HG03565 (cell line): ENCODE results near the gene PCCB.
A peak's percentile ranks its signal among the peaks of the same experiment; 100 is the strongest.
"Not testable (repeated sequence)": the region's sequence is repeated elsewhere in the genome, so short reads cannot be mapped to it uniquely, and the experiment has no call there.

Experiments
- ATAC-seq: cut with Tn5 transposase; IDR thresholded peaks from one replicate; pipeline ENCODE4 v1.9.1; 2021; ENCODE audit warnings: mild to moderate bottlenecking, moderate library complexity; ENCODE audit not compliant: unreplicated experiment

The PCCB gene

DNA sequence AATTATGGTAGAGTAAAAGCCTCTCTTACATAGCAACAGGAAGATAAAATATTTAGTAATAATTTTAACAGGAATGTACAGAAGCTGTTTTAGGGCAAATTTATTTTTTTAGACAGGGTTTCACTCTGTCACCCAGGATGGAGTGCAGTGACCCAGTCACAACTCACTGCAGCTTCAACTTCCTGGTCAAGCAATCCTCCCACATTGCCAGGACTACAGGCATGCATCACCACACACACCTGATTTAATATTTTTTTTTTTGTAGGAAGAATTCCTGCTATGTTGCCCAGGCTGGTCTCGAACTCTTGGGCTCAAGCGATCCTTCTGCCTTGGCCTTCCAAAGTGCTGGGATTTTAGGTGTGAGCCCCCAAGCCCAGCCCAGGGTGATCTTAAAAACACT is 61.1 kb downstream of the PCCB start:
- no peak for ATAC-seq

DNA sequence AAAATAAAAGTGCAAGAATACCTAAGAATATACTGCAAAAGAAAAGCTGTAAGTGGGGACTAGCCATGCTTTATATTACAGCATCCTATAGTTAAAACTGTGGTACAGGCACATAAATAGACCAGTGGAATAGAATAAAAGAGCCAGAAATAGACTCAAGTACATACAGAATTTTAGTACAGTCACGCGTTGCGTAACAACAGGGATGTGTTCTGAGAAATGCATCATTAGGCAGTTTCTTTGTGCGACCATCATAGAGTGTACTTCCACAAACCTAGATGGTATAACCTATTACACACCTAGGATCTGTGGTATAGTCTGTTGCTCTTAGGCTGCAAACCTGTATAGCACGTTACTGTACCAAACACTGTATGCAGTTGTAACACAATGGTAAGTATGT is 61.8 kb downstream of the PCCB start:
- no peak for ATAC-seq

DNA sequence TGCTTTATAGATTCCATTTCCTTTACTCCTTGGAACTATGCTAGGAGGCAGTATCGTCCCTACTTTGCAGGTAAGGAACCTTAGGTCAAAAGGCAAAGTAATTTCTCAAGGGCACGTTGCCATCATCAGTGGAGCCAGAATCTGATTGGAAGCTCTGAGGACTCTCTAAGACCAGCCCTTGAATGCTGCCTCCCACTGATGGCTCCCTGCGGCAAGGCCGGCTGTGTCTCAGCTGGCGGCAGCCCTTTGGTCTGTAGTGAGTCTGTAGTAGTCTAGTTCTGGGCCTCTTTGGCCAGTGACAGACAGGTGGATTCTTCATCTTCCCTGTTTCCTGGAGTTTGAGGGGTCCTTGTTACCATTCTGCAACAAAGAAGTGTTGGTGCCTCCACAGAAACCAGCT is 76.2 kb downstream of the PCCB start:
- no peak for ATAC-seq

DNA sequence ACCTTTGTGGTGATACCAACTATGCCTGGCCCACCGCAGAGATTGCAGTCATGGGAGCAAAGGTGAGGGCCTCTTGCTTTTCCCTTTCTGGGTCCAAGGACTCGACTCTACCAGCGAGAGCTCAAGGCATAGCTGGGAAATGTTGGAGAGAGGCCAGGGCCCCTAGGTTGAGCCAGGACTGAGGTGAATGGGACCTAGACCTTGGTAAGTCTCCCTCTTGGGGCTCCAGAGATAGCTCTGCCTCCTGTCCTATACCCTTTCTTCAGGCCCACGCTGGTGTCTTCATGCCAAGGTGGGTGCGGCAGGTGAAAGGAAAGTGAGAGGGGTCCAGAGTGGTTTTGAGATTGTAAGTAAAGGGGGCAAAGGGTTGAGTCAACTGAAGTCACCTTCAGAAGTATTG is 77.5 kb downstream of the PCCB start:
- no peak for ATAC-seq

DNA sequence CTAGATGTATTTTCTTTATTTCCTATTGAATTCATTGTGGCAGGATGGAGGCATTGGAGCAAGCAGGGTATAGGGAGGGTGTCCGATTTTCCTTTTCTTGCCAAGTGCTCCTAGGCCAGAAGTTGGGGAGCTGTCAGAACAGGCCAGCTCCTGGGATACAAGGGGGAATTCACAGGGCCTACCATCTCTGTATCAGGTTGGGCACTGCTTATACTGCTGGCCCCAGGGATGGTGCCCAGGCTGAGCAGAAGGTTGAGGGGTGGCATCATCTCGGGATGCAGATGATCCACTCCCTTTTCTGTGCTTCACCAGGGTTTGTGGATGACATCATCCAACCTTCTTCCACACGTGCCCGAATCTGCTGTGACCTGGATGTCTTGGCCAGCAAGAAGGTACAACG is 79.5 kb downstream of the PCCB start:
- no peak for ATAC-seq

DNA sequence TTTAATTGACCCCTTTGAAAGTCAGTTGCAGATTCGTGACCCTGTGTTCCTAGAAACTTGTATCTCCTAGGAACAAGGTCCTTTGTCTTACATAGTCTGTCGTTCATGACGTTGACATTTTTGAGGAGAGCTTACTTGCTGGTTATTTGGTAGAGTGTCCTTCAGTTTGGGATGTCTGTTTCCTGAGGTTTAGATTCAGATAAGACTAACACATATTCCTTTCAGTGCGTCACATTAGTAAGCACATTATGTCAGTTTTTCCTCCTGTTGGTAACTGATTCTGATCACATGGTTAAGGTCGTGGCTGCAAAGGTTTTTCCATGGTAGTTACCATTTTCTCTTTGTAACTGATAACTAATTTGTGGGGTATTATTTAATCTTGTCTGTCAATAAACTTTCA is 80.8 kb downstream of the PCCB start:
- ATAC-seq: no peak

DNA sequence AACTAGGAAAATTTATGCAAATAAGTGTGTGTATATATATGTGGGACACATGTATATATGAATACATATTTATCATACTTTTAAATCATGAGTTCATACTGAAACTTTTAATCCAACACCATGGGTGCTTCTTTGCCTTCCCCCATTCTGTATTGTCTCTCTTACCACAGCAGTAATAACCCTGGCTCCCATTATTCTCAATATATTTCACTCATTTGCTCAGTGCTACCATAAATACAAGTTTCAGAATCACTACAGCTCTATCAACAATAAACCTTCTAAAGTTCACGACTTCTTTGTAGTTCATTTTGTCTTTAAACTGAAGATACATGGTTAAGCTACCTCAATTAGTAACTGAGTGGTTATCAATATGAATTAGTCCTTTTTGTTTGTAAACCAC is 82.2 kb downstream of the PCCB start:
- ATAC-seq: no peak

DNA sequence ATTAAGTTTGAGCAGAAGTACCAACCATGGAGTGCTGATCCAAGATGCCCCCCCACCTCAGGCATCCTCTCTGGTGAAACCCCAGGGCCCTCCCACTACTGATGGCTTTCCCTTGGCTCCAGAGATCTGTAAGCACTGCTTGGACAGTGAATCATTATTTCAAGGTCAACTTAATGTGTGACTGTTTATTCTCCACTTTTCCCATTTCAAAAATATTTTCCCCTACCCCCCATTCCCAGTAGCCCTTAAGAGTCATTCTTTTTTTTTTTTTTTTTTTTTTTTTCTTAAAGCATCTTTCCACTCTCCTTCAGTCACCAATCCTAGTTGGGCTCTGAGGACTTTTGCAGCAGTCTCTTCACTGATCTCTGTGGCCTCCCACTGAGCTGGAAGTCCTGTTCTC is 82.6 kb downstream of the PCCB start:
- ATAC-seq: no peak

DNA sequence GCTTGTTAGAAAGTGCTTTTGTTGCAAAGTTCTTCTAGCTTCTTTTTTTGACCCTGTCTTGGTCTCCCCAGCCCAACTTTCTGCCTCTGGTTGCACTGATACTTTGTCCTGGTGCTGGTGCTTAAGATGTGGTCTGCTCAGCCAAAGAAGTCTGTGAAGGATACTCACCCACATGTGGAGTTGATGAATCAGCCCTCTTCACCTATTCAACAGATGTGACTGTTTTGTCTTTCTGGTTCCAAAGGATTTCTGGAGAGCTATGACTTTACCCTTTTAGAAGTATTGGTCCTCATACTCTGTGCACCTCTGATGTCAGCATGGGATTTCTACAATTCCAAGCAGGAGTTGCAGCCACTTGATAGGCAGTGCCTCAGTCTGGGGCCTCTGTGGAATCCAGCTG is 84.1 kb downstream of the PCCB start:
- ATAC-seq: no peak

DNA sequence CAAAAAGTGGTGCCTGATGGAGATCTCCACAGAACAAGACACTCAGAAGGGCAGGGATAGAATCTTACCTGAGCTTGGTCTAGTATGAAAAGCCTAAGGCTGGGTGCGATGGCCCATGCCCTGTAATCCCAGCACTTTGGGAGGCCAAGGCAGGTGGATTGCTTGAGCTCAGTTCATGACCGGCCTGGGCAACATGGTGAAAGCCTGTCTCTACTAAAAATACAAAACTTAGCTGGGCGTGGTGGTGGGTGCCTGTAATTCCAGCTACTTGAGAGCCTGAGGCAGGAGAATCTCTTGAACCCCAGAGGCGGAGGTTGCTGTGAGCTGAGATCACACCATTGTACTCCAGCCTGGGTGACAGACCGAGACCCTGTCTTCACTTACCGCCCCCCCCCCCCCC is 84.6 kb downstream of the PCCB start:
- ATAC-seq: not testable (repeated sequence)

DNA sequence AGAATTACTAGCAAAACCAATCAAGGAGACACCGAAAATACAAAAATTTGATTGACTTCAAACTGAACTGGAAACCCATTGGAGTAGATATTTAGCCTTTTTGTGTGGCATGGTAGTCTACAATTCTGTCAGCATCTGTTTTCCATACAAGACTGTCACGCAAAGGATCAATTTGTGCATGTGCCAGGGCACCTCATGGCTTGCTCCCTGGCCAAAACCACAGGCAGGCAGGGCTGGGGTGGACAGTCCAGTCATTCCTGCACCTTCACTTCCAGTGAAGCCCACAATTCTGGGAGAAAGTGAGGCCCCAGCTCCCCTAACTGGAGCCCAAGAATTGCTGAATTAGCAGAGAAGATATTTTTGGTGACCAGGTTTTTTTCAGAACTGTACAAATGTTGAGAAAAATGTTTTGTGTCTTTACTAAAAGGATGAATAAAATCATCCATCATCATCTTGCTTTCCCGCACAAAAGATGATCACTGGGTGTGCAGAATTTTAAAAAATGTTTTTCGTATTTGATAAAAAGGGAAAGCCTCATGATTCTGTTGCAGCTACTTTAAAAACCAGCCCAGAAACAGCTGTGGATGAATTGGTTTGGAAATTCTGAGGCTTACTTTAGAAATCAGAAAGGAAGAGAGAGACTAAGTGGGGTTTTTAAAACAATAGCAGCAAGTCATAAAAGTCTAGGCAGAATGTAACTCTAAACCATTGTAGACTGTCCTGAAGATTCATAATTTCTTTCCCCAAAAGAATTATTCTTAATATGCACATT is 86.4 kb downstream of the PCCB start:
- ATAC-seq: no peak

DNA sequence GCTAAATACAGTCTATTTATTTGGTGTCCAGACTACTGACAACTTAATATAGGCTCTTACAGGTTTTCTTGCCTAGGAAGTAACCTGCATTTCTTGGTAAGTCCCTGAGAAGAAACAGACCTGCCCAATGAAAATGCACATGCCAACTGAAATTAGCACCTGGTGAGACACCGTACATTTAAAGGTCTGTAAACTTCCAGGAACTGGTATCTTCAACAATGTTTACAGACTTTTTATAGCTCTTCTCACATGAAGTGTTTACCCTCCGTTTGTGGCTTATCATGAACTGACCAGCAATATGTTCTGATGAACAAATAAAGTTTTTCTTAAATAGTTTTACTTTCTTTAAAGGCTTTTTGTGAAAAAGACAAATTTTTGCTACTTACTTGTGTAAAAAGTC is 93.3 kb downstream of the PCCB start:
- no peak for ATAC-seq

DNA sequence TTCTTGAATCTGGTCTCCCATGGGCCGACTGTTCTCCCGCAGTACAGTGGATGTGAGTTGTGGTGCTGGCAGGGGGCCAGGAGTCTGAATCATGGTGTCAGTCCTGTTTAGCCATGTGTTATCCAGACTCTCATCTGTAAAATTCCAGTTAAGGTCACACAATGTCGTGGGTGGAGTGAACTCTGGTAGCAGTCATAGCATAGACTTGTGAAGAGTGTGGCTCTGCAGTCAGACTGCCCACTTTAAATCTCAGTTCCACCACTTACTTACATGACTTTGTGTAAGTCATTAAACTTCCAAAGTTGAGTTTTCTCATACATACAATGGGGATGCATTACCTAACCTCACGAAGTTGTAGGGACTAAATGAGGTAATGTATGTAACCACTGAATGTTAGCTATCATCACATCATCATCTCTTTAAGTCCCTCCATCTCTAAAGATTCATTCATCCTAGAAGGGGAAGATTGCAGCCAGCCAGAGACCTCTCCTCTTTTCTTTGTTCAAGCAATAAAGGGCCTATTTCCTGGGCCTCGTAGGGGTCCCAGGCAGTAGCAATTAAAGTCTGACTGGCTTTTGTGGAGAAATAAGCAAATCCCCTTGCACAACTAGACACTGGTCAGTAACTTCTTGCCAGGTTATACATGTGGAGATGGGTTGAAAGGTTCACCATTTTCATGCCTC is 93.9 kb downstream of the PCCB start:
- ATAC-seq: no peak

DNA sequence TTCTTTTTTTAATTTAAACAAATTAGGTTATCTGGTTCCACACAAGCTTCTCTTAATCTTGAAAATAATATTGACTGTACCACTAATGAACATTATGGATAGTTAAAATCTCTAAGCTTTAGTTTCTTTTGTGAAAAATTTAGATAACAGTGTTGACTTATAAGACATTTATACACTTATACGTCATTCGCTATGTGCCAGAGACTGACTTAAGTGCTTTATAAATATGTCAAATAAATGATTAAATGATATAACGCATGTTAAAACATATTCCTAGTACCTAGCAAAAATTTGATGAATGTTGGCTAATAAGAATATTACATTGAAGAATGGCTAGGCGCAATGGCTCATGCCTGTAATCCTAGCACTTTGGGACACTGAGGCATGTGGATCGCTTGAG is 96.3 kb downstream of the PCCB start:
- ATAC-seq: no peak

DNA sequence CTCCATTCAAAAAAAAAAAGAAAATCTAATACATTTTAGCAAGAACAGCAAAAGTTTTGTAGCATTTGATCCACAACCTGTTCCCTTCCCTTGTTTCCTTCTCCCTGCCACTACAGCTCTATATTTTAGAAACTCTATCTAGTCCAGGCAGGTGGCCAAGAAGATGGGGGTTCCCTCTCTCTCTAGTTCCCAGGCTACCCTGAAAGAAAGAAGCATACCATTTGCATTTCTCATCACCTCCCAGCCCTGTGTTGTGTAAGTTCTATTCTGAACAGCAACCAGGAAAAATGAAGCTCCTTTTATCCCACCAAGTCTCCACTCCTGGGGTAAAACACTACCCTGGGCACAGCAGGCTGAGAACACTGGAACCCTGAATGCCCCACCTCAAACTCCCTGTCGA is 100.0 kb downstream of the PCCB start:
- ATAC-seq: no peak

DNA sequence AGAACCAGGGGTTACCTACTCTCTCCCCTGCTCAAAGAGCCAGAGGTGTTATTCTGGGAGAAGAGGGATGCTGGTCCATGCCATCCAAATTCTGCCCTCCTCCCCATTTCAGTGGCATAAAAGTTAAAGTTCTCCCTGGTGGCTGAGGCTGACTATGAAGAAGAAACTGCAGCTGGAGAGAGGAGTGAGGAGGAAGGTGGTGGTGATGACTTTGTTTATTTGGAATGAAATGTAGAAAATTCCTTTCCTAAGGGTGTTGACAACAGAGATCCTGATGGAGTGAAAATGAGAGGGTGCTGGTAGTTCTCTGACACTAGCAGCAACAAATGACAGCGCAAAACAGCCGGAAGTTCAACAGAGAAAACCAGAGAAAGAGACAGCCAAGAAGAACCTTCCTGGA is 100.4 kb downstream of the PCCB start:
- ATAC-seq: no peak

DNA sequence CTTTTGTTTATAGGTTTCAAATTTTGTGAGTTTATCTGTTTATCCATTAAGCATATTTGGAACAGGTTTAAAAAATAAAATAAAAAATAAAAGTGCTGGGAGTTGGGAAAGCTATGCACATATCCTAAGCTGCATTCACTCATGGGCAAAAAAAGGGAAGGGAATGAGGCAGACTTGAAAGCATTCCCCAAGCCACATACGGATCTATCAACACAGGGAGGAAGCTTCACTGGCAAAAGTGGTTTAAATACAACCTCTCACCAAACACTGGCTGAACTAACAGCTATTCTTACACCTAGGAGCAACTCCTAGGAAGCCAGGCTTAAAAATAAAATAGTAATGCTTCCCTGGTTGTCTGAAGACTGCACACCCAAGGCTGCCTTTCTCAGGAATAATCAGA is 101.2 kb downstream of the PCCB start:
- ATAC-seq: no peak

DNA sequence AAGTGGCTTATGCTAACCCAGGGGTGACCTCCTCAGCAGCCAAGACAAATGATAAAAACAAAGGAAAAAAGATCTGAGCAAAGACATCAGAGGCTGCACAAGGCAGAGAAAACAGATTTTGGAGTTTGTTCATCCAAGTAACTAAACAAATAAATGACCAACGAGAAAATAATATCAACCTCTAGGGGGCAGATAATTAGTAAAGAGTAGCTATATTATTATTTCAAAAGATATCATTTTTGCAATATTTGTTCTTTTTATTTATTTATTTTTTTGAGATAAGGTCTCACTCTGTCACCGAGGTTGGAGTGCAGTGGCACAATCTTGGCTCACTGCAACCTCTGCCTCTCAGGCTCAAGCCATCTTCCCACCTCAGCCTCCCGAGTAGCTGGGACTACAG is 101.8 kb downstream of the PCCB start:
- no peak for ATAC-seq

DNA sequence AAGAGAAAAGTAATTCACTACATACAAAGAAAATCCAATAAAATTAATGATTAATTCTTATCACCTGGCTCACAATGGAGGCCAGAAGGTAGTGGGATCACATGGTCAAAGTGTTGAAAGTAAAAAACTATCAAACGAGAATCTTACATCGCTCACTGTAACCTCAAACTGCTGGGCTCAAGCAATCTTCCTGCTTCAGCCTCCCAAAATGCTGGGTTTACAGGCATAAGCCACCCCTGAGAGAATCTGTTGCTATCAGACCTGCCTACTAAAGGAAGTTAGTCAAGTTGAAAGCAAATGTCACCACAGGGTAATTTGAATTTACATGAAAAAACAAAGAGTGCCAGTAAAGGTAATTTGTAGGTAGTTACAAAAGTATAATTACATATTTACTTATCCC is 103.3 kb downstream of the PCCB start:
- ATAC-seq: peak; percentile 75

DNA sequence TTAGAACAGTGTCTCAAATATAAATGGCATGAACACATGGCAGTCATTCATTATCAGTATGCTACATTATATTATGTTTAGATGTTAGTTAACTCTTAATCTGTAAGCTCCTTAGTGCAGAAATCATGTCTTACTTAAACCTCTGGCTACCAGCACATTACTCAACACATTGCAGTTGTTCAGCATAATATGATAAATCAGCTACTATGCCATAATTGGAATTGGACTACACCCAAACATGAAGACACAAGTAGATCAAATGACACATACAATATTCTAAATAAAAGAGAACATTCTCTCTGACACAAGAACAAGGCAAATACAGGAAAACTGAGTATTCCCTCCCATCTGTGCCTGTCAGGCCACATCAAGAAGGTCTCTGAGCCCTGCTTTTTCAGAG is 116.1 kb downstream of the PCCB start:
- no peak for ATAC-seq

DNA sequence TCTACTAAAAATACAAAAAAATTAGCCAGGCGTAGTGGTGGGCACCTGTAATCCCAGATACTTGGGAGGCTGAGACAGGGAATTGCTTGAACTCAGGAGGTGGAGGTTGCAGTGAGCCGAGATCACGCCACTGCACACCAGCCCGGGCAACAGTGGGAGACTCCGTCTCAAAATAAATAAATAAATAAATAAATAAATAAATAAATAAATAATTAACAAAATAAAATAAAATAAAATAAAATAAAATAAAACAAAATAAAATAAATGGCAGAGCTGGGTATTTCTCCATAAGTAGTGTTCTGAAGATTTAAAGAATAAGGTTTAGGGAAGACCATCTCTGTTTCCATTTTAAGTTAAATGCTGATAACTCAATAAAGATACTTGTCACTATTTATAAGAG is 125.7 kb downstream of the PCCB start:
- ATAC-seq: not testable (repeated sequence)

DNA sequence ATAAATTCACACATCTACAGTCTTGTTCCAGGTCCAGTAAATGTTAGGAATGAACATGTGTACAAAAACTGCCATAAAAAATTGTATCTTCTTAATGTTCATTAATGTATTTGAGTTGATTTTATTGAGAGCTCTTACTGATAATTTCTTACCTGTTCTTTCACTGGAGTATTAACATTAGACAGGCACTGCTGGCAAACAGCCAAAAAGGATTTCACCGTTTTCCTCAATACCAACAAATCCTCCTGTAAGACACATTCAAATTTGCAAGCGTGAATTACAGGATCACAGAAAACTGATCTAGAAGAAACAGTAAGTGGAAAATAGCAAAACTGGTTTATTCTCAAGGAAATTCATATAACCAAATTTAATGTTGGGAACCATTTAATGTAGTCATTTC is 127.4 kb downstream of the PCCB start:
- ATAC-seq: no peak

DNA sequence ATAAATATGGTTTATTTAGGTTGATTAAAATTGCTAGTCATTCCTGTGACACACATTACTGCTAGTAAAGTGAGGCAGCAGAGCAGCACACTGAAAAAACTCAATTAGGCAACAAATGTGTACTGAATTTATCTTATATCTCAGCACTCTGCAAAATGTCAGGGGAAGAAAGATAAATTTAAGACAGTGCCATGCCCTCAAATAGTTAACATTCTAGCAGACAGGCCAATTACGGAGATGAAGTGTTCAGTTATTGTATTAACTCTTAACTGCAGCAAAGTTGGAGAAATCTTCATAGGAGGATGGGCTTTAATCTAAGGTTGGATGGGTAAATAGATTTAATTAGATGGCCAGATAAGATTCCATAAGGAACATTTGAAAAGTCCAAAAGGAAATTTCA is 127.9 kb downstream of the PCCB start:
- ATAC-seq: no peak
